Stimulated activated CD4-positive, alpha-beta T cell treated with anti-CD3 and anti-CD28 coated beads, Interleukin-12 subunit alpha, Interleukin-12 subunit beta, amount 100 ng/mL, for 48 hours (primary cell): ENCODE results near the gene YJEFN3.

Experiments
- DNase-seq, 3 donors: peaks; one replicate each; pipeline ENCODE4 v3.0.0-alpha.2; 2020; ENCODE audit warnings: low read depth in 2 of 3, low spot score in 1 of 3

The YJEFN3 gene

GRCh38 chr19:19495614-19496603, 32.8 kb upstream of the YJEFN3 start:
- no peak for DNase-seq

- no peak for DNase-seq
These were observed 30.3 kb upstream of the YJEFN3 start for GRCh38 chr19:19498255-19498991.

GRCh38 chr19:19499272-19499995, 29.3 kb upstream of the YJEFN3 start:
- DNase-seq: no peak

GRCh38 chr19:19500975-19501644, 27.6 kb upstream of the YJEFN3 start:
- DNase-seq: no peak

GRCh38 chr19:19501798-19502197, 26.9 kb upstream of the YJEFN3 start:
- DNase-seq: no peak

GRCh38 chr19:19502281-19502680, 26.4 kb upstream of the YJEFN3 start:
- no peak for DNase-seq

- DNase-seq: no peak
These were observed 25.7 kb upstream of the YJEFN3 start for GRCh38 chr19:19502808-19503602.

GRCh38 chr19:19504754-19505668, 23.7 kb upstream of the YJEFN3 start:
- DNase-seq: no peak

- DNase-seq: no peak
These were observed 22.9 kb upstream of the YJEFN3 start for GRCh38 chr19:19505669-19506326.

GRCh38 chr19:19506592-19506991, 22.1 kb upstream of the YJEFN3 start:
- DNase-seq: no peak

GRCh38 chr19:19507354-19507753, 21.4 kb upstream of the YJEFN3 start:
- no peak for DNase-seq

GRCh38 chr19:19508217-19508616, 20.5 kb upstream of the YJEFN3 start:
- DNase-seq: no peak

GRCh38 chr19:19510432-19510831, 18.3 kb upstream of the YJEFN3 start:
- no peak for DNase-seq

GRCh38 chr19:19513682-19514081, 15.0 kb upstream of the YJEFN3 start:
- no peak for DNase-seq

GRCh38 chr19:19514215-19514657, 14.5 kb upstream of the YJEFN3 start:
- no peak for DNase-seq

GRCh38 chr19:19514881-19515641, 13.7 kb upstream of the YJEFN3 start, which contains the start of gene TSSK6:
Gene TSSK6 (minus strand): TSS chr19:19515548. CDS start chr19:19515427, 121 bp downstream.
- DNase-seq: no peak
